ENCODE measurements around the gene TTC38. TPM values are rescaled to one million over a fixed set of nuclear protein-coding genes. Genes with fewer than 3 reads are reported as not detected.

The TTC38 gene
- total RNA-seq, 1 donor from 2014 or later: 21.0 TPM

DNA sequence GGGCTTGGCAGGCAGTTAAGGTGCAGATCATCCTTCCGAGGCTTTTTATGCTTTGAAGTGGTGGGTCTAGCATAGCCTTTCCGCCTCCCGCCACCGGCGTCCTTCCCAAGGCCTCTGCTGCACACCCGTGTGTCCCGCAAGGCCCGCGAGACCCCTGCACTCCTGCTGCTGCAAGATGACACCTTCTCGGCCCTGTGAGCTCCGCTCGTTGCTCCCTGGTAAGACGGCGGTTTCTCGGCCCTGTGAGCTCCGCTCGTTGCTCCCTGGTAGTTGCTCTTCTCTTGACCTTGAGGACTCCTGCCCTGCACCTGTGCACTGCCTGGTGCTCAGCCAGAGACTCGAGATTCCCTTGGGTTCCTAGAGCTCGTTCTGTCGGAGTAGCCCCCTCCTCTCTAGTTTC lies 49.8 kb downstream of the TTC38 start:
- no peak for DNase-seq (ENCODE audit: low spot score)
- Mint-ChIP-seq H3K9me3 (no peaks in the 10 kb centered on the region), H3K36me3 (ENCODE audit: low read depth) (peaks cover 66% of the 10 kb centered on the region), H3K27me3 (ENCODE audit: low read depth) (no peaks in the 10 kb centered on the region), H3K27ac (no peak overlapping the region), H3K4me1 (ENCODE audit: low read depth) (no peaks in the 10 kb centered on the region), H3K4me3 (ENCODE audit: low read depth) (no peak overlapping the region)
- intact Hi-C loops (cut with micrococcal nuclease): no loop called here

DNA sequence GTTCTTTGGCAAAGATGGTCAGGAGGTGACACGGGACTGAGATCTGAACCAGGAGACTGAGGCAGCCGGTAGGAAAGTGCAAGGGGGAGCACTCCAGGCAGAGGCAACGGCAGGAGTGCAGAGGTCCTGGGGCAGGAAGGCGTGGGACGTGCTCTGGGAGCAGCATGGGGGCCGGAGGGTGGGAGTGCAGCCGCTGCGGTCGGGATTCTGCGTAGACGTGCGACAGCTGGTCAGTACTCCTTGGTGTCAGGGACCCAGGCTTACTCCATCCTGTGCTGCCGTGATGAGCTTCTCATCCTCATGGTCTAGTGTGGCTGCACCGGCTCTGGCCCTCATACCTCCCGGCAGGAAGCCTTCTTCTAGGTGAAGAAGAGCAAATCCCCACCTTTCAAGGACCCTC lies 50.8 kb downstream of the TTC38 start:
- DNase-seq (ENCODE audit: low spot score): no peak
- Mint-ChIP-seq H3K27ac (no peak overlapping the region), H3K4me3 (ENCODE audit: low read depth) (no peak overlapping the region), H3K4me1 (ENCODE audit: low read depth) (no peaks in the 10 kb centered on the region), H3K36me3 (ENCODE audit: low read depth) (peaks cover 74% of the 10 kb centered on the region), H3K9me3 (no peaks in the 10 kb centered on the region), H3K27me3 (ENCODE audit: low read depth) (no peaks in the 10 kb centered on the region)
- intact Hi-C loops (cut with micrococcal nuclease): no loop called here

DNA sequence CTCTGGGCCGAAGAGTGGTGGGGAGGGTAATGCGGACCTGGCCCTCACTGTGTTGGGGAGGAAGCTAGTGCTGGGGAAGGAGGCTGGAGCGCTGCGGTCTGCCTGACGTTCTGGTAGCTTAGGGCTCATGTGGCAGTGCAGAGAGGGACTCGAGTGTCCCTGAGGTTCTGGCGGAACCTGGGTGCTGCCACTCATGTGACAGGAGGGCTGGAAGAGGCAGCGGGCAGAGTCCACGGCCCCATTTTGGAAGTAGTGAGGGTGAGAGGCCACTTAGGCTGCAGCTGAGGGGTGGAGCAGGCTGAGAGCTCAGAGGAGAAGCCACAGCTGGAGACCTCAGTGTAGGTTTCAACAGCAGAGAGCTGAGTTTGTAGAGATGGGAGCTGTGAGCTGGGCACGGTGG lies 51.5 kb downstream of the TTC38 start:
- intact Hi-C loops (cut with micrococcal nuclease): no loop called here
- no peaks in the 10 kb centered on the region for H3K9me3 Mint-ChIP-seq
- no peak overlapping the region for H3K4me3 Mint-ChIP-seq (ENCODE audit: low read depth)
- no peaks in the 10 kb centered on the region for H3K4me1 Mint-ChIP-seq (ENCODE audit: low read depth)
- no peak for DNase-seq (ENCODE audit: low spot score)
- H3K36me3 Mint-ChIP-seq (ENCODE audit: low read depth): peaks cover 74% of the 10 kb centered on the region
- H3K27me3 Mint-ChIP-seq (ENCODE audit: low read depth): no peaks in the 10 kb centered on the region
- H3K27ac Mint-ChIP-seq: no peak overlapping the region

DNA sequence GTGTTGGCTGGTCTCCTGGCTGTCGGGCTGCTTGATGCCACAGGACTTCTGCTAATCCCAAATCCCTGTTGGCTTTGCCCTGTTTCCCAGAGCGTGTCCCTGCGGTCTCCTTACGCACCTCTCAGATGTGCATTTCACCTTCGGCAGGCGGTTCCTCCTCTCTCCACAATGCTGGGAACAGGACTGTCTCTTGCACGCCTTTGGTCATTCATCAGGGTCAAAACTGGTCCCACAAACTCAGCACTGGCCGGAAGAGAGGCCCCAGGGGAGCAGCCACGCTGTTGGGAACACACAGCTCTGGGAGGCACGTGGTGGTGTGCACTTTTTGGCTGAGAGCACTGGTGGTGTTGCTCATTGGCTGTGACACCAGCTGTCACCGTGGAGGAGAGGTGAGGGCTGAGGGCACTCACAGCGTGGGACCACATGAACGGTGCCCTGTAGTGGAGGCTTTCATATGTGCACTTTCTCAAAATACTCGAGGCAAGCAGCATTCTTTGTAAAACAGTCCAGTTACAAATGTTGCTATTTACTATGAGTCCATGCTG lies 52.4 kb downstream of the TTC38 start:
- peaks cover 78% of the 10 kb centered on the region for H3K36me3 Mint-ChIP-seq (ENCODE audit: low read depth)
- intact Hi-C loops (cut with micrococcal nuclease): no loop called here
- H3K4me1 Mint-ChIP-seq (ENCODE audit: low read depth): no peaks in the 10 kb centered on the region

DNA sequence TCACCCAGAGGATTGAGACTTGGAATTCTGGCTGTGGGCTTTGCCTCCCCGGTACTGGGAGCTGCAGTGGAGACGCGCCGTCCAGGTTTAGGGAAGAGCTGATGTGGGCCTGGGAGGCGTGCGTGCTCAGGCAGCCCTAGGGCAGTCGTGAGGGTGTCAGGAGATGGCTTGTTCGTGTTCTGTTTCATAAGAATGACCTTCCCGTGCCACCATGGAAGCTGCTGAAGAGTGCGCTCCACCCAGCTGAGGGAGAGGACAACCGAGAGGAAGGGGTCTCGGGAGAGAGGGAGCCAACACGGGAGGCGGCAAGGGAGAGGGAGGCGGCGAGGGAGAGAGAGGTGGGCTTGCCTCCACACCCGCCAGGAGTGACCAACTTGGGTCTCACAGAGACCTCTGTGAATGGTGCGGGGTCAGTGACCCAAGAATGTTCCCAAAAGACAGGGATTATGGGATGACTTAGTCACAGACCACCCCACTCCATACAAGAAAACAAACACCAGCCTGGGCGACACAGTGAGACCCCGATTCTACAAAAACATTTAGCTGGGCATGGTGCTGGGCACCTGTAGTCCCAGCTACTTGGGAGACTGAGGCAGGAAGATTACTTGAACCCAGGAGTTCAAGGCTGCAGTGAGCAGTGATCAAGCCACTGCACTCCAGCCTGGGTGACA lies 53.0 kb downstream of the TTC38 start:
- DNase-seq (ENCODE audit: low spot score): no peak
- intact Hi-C loops (cut with micrococcal nuclease): no loop called here
- Mint-ChIP-seq H3K4me1 (ENCODE audit: low read depth) (no peaks in the 10 kb centered on the region), H3K27ac (no peak overlapping the region), H3K9me3 (no peaks in the 10 kb centered on the region), H3K4me3 (ENCODE audit: low read depth) (no peak overlapping the region), H3K36me3 (ENCODE audit: low read depth) (peaks cover 78% of the 10 kb centered on the region), H3K27me3 (ENCODE audit: low read depth) (no peaks in the 10 kb centered on the region)

More for the DNA sequence above, 52.4 kb downstream of the TTC38 start:
- Mint-ChIP-seq H3K9me3 (no peaks in the 10 kb centered on the region), H3K4me3 (ENCODE audit: low read depth) (no peak overlapping the region), H3K27ac (no peak overlapping the region), H3K27me3 (ENCODE audit: low read depth) (no peaks in the 10 kb centered on the region)
- DNase-seq (ENCODE audit: low spot score): no peak

DNA sequence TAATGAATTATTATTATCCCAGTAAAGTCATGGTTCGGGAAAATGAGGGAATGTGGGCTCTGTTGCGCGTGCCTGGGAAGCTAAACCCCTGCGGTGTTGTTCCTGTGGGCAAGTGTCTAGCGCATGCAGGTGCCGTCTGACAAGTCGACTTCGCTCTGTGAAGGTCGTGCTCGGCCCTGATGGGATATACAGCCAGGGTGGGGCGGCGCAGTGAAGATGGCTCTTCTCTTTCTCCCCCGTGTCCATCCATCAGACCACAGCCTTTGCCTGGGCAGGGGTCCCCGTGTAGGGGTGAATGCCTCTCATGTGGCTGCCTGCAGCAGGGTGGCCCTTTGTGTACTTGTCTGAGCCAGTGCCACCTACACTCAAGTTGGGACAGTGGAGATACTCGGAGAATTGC lies 54.9 kb downstream of the TTC38 start:
- no peak for DNase-seq (ENCODE audit: low spot score)
- H3K36me3 Mint-ChIP-seq (ENCODE audit: low read depth): peaks cover 74% of the 10 kb centered on the region
- no peak overlapping the region for H3K4me3 Mint-ChIP-seq (ENCODE audit: low read depth)
- intact Hi-C loops (cut with micrococcal nuclease): no loop called here
- no peaks in the 10 kb centered on the region for H3K9me3 Mint-ChIP-seq
- no peak overlapping the region for H3K27ac Mint-ChIP-seq
- H3K4me1 Mint-ChIP-seq (ENCODE audit: low read depth): no peaks in the 10 kb centered on the region
- no peaks in the 10 kb centered on the region for H3K27me3 Mint-ChIP-seq (ENCODE audit: low read depth)

DNA sequence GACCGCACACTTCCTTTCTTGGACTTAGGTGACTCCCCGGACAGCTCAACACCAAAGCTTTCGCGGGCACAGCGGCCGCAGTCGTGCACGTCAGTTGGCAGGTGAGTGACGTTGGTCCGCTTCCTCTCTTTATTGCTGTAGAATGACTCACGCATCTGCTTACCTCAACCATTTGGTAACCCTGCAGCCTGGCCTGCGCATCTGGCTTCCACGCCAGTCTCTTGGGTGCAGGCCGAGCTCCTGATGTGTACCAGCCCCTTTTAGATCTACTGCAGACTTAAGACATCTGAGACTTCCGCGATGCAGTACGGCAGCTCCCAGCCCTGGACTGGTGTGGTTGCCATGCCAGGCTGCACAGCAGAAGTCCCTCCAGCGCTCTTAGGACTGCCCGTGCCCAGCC lies 55.4 kb downstream of the TTC38 start:
- Mint-ChIP-seq H3K9me3 (no peaks in the 10 kb centered on the region), H3K27ac (no peak overlapping the region), H3K4me1 (ENCODE audit: low read depth) (no peaks in the 10 kb centered on the region), H3K4me3 (ENCODE audit: low read depth) (no peak overlapping the region), H3K27me3 (ENCODE audit: low read depth) (no peaks in the 10 kb centered on the region), H3K36me3 (ENCODE audit: low read depth) (peaks cover 72% of the 10 kb centered on the region)
- intact Hi-C loops (cut with micrococcal nuclease): no loop called here
- DNase-seq (ENCODE audit: low spot score): no peak

DNA sequence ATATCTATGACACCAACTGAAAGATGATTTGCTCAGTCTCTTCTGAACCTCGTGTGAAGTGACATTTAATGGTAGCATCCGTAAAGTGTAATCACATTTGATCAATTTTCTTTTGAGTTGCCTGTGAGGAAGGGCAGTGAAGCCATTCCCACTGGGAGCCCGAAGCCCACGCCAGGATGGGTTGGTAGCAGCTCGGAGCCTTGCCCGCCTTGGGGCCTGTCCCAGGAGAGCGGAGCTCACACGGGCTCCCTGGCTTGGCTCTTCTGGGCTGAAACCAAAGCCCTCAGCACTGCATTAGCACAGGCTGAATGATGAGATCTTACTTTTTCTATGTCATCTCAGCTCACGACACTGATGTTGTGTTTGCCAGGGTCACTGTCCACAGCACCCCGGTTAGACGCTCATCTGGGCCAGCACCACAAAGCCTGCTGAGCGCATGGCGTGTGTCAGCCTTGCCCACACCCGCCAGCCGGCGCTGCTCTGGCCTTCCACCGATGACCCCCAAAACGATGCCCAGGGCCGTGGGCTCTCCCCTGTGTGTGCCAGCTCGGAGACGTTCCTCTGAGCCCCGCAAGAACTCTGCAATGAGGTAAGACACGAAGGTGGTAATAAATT lies 58.4 kb downstream of the TTC38 start:
- Mint-ChIP-seq H3K4me3 (ENCODE audit: low read depth) (no peak overlapping the region), H3K4me1 (ENCODE audit: low read depth) (no peaks in the 10 kb centered on the region), H3K27me3 (ENCODE audit: low read depth) (no peaks in the 10 kb centered on the region), H3K9me3 (no peaks in the 10 kb centered on the region), H3K36me3 (ENCODE audit: low read depth) (peaks cover 62% of the 10 kb centered on the region), H3K27ac (no peak overlapping the region)
- no peak for DNase-seq (ENCODE audit: low spot score)
- intact Hi-C loops (cut with micrococcal nuclease): no loop called here

DNA sequence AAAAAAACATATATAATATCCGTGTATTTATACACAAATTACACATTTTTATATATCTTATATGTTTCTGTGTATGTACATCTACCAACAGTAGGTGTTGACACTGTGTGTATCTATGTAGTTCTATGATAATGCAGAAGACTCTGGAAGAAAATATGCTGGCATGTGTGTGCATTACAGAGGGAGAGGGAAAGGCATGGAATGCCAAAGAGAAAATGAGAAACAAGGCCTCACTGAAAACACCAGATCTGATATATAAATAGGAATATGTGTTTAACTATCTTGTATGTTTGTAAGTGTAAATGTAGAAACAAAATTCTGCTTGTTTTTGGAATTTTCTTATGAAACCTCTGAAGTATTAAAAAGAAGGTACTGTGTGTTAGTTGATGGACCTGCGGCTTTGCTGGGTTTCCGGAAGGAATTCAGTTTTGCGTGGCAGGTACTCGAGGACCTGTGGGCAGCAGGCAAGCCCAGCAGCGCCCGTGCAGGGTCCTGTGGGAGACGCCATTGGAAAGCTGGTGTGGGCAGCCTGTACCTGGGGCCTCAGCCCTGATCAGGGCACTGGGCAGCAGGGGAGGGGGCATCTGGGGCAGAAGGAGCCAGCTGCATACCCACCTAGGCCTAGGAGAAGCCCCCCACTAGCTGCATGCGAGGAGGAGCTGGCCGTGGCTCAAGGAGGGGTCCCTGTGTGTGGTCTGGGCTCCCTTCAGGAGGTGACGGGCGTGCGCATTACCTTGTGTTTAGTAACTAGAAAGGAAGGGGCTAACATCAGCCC lies 60.1 kb downstream of the TTC38 start:
- no peak for DNase-seq (ENCODE audit: low spot score)
- Mint-ChIP-seq H3K27ac (no peak overlapping the region), H3K4me1 (ENCODE audit: low read depth) (no peaks in the 10 kb centered on the region), H3K4me3 (ENCODE audit: low read depth) (no peak overlapping the region), H3K36me3 (ENCODE audit: low read depth) (peaks cover 64% of the 10 kb centered on the region), H3K27me3 (ENCODE audit: low read depth) (no peaks in the 10 kb centered on the region), H3K9me3 (no peaks in the 10 kb centered on the region)
- intact Hi-C loops (cut with micrococcal nuclease): no loop called here

DNA sequence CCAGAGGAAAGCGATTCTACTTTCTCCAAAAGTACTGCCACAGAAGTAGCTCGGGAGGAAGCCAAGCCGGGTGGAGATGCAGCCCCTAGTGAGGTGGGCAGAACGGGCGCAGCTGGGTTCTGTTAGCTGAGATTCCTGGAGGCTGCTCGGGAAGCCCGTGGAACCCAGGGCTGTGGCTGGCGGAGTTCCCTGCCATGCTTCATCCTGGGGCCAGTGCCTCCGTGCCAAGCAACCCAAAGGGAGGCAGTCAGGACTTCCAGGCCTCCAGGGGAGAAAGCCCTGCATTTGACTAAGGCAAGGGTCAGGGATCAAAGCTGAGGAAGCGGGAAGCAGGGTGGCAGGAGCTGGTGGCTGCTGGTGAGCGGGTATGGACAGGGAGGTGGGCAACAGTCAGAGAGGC lies 61.0 kb downstream of the TTC38 start:
- Mint-ChIP-seq H3K4me1 (ENCODE audit: low read depth) (no peaks in the 10 kb centered on the region), H3K4me3 (ENCODE audit: low read depth) (no peak overlapping the region), H3K27me3 (ENCODE audit: low read depth) (no peaks in the 10 kb centered on the region), H3K36me3 (ENCODE audit: low read depth) (peaks cover 65% of the 10 kb centered on the region), H3K27ac (no peak overlapping the region), H3K9me3 (no peaks in the 10 kb centered on the region)
- intact Hi-C loops (cut with micrococcal nuclease): no loop called here
- no peak for DNase-seq (ENCODE audit: low spot score)

DNA sequence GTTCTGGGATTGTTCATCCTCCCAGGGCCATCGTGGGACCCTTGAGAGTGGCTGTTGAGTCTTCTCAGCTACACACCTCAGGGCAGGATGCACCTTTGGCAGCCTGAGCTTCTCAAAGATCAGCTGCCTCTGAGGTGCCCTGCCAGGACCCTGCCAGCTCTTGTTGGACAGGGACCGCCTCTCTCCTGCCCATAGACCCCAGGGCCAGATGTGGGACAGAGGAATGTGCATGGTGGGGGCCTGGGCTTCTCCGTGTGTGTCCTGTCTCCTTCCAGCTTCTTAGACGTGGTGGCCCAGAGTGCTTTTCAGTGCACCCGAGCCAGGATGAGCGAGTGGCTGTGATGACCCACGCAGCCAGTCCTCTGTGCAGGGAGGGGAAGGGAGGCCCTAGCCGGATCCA lies 61.8 kb downstream of the TTC38 start:
- intact Hi-C loops (cut with micrococcal nuclease): no loop called here
- H3K9me3 Mint-ChIP-seq: no peaks in the 10 kb centered on the region
- peaks cover 3% of the 10 kb centered on the region for H3K4me1 Mint-ChIP-seq (ENCODE audit: low read depth)
- no peaks in the 10 kb centered on the region for H3K27me3 Mint-ChIP-seq (ENCODE audit: low read depth)
- peaks cover 59% of the 10 kb centered on the region for H3K36me3 Mint-ChIP-seq (ENCODE audit: low read depth)
- no peak overlapping the region for H3K4me3 Mint-ChIP-seq (ENCODE audit: low read depth)
- H3K27ac Mint-ChIP-seq: no peak overlapping the region
- DNase-seq (ENCODE audit: low spot score): no peak

DNA sequence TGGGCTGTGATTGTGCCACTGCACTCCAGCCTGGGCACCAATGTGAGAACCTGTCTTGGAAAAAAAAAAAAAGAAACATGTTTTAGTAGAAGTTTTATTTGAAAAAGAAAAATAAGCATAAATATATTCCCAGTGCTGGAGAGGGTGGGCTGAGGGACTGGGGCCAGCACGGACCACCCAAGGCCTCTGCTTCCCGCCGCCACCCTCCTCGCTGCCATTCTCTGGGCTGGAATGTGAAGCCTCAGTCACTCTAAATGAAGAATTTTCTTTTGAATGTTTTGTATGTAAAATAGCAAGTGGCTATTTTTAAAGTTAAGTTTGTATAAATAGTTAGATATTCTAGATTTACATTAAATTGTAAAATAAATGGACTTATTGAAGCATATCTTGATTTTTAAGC lies 62.6 kb downstream of the TTC38 start:
- H3K36me3 Mint-ChIP-seq (ENCODE audit: low read depth): peaks cover 55% of the 10 kb centered on the region

DNA sequence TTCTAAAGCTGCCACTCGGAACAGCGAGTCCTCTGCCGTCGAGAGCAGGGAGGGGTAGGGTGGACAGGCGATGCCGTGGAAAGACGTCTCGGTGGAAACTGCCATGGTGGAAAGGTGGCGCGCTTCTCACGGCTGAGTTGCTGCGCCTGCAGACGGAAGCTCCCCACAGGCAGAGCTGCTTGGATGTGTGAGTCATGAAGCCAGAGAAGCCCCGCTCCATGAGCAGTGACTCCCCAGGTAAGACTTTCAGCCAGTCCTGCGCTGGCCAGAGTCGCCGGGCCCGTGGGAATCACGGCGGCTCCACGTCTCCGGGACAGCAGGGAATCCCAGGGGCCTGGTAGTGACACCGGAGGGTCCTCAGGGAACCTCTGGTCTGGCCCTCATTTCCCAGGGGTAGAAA lies 63.7 kb downstream of the TTC38 start:
- no peak overlapping the region for H3K4me3 Mint-ChIP-seq (ENCODE audit: low read depth)
- peaks cover 10% of the 10 kb centered on the region for H3K4me1 Mint-ChIP-seq (ENCODE audit: low read depth)
- H3K27ac Mint-ChIP-seq: no peak overlapping the region
- H3K27me3 Mint-ChIP-seq (ENCODE audit: low read depth): no peaks in the 10 kb centered on the region
- no peaks in the 10 kb centered on the region for H3K9me3 Mint-ChIP-seq
- intact Hi-C loops (cut with micrococcal nuclease): no loop called here
- H3K36me3 Mint-ChIP-seq (ENCODE audit: low read depth): peaks cover 49% of the 10 kb centered on the region
- DNase-seq (ENCODE audit: low spot score): no peak

More for the DNA sequence above, 62.6 kb downstream of the TTC38 start:
- Mint-ChIP-seq H3K27ac (no peak overlapping the region), H3K27me3 (ENCODE audit: low read depth) (no peaks in the 10 kb centered on the region), H3K4me1 (ENCODE audit: low read depth) (peaks cover 7% of the 10 kb centered on the region), H3K4me3 (ENCODE audit: low read depth) (no peak overlapping the region), H3K9me3 (no peaks in the 10 kb centered on the region)
- intact Hi-C loops (cut with micrococcal nuclease): no loop called here
- DNase-seq (ENCODE audit: low spot score): no peak
